Mammary epithelial cell (primary cell): ENCODE results near the gene MICAL3.

Experiments
- EZH2 ChIP-seq: IDR thresholded peaks from 2 replicates; pipeline ENCODE4 v1.6.1; 2012; ENCODE audit warnings: low read length, inconsistent platforms, borderline replicate concordance
- TF ChIP-seq, protein P1 (sequence below), 2 donors: IDR thresholded peaks in 1 of 2; conservative IDR thresholded peaks in 1 of 2; 2 replicates each; pipeline ENCODE4 v1.5.1; 2011 to 2012; ENCODE audit warnings: inconsistent platforms in 2 of 2, low read length in 2 of 2, mild to moderate bottlenecking in 2 of 2, control low read depth in 1 of 2, low read depth in 1 of 2; ENCODE audit not compliant: insufficient read depth in 1 of 2; ENCODE audit errors: extremely low read depth in 1 of 2

- TF ChIP-seq, protein P1, sequence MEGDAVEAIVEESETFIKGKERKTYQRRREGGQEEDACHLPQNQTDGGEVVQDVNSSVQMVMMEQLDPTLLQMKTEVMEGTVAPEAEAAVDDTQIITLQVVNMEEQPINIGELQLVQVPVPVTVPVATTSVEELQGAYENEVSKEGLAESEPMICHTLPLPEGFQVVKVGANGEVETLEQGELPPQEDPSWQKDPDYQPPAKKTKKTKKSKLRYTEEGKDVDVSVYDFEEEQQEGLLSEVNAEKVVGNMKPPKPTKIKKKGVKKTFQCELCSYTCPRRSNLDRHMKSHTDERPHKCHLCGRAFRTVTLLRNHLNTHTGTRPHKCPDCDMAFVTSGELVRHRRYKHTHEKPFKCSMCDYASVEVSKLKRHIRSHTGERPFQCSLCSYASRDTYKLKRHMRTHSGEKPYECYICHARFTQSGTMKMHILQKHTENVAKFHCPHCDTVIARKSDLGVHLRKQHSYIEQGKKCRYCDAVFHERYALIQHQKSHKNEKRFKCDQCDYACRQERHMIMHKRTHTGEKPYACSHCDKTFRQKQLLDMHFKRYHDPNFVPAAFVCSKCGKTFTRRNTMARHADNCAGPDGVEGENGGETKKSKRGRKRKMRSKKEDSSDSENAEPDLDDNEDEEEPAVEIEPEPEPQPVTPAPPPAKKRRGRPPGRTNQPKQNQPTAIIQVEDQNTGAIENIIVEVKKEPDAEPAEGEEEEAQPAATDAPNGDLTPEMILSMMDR (conservative IDR thresholded peaks at IDR 0.05 in 1 of 2, IDR thresholded peaks at IDR 0.05 in 1 of 2; ENCODE audit: extremely low read depth in 1 of 2, insufficient read depth in 1 of 2, low read depth in 1 of 2, low read length in 2 of 2): no peak
- TF ChIP-seq EZH2: no peak
These were observed 105.5 kb downstream of the MICAL3 start for GRCh38 chr22:17918840-17919239.
